GM18498 (cell line): Measurements from ENCODE around the gene MANSC4.
A peak's percentile ranks its signal among the peaks of the same experiment; 100 is the strongest.

Experiments
- ATAC-seq: cut with Tn5 transposase; IDR thresholded peaks from one replicate; pipeline ENCODE4 v1.9.1; 2021; ENCODE audit warnings: mild to moderate bottlenecking, moderate library complexity; ENCODE audit not compliant: unreplicated experiment

Gene MANSC4

GRCh38 chr12:27801630-27802029 lies 21.6 kb upstream of the MANSC4 start:
- ATAC-seq = no peak

- ATAC-seq = no peak
These were observed 20.8 kb upstream of the MANSC4 start for GRCh38 chr12:27800819-27801218.

GRCh38 chr12:27797301-27798025 lies 17.4 kb upstream of the MANSC4 start:
- ATAC-seq = no peak

GRCh38 chr12:27796128-27796527 lies 16.1 kb upstream of the MANSC4 start:
- ATAC-seq = no peak

GRCh38 chr12:27794818-27795584 lies 15.0 kb upstream of the MANSC4 start:
- ATAC-seq = no peak

- ATAC-seq = no peak
These were observed 10.1 kb upstream of the MANSC4 start for GRCh38 chr12:27790179-27790578.

- no peak for ATAC-seq
These were observed 7.5 kb upstream of the MANSC4 start for GRCh38 chr12:27787559-27787958.

- ATAC-seq = no peak
These were observed 6.0 kb upstream of the MANSC4 start for GRCh38 chr12:27785882-27786570.

- no peak for ATAC-seq
These were observed 2.4 kb upstream of the MANSC4 start for GRCh38 chr12:27782481-27782880.

- no peak for ATAC-seq
These were observed 1.6 kb upstream of the MANSC4 start for GRCh38 chr12:27781680-27782079.

GRCh38 chr12:27780612-27781408 lies 774 bp upstream of the MANSC4 start:
- peak; percentile 44 for ATAC-seq

GRCh38 chr12:27779416-27779919 lies 568 bp downstream of the MANSC4 start:
- peak; percentile 6 for ATAC-seq

GRCh38 chr12:27778206-27778605 lies 1.8 kb downstream of the MANSC4 start:
- ATAC-seq = no peak

GRCh38 chr12:27777141-27777540 lies 2.9 kb downstream of the MANSC4 start:
- no peak for ATAC-seq

- no peak for ATAC-seq
These were observed 7.5 kb downstream of the MANSC4 start for GRCh38 chr12:27772328-27773049.

- no peak for ATAC-seq
These were observed 8.3 kb downstream of the MANSC4 start for GRCh38 chr12:27771481-27772327.

- ATAC-seq = no peak
These were observed 10.8 kb downstream of the MANSC4 start for GRCh38 chr12:27769142-27769673.

- ATAC-seq = no peak
These were observed 13.4 kb downstream of the MANSC4 start for GRCh38 chr12:27766587-27766986.

- ATAC-seq = no peak
These were observed 17.3 kb downstream of the MANSC4 start for GRCh38 chr12:27762757-27763156.
